Stimulated activated naive CD8-positive, alpha-beta T cell treated with anti-CD3 and anti-CD28 coated beads, Interleukin-15, Interleukin-2, amounts not matched to agents 100 U/mL and 50 U/mL, for 24 hours (primary cell): Measurements from ENCODE around the gene BATF.
A peak's percentile ranks its signal among the peaks of the same experiment; 100 is the strongest.

ENCODE experiments used
- ATAC-seq: fragments of 150-1000 bp; cut with Tn5 transposase; one replicate; pipeline ENCODE4 v1.10.0; 2021
- DNase-seq: peaks from one replicate; pipeline ENCODE4 v3.0.0; 2021

BATF gene

GRCh38 chr14:75533791-75534555 is 11.7 kb downstream of the BATF start:
- ATAC-seq = no peak
- DNase-seq = no peak

- DNase-seq (no peak), ATAC-seq (no peak)
These were observed 13.1 kb downstream of the BATF start for GRCh38 chr14:75535164-75535898.

- ATAC-seq = no peak
- no peak for DNase-seq
These were observed 14.8 kb downstream of the BATF start for GRCh38 chr14:75537071-75537470.

- DNase-seq = no peak
- no peak for ATAC-seq
These were observed 16.9 kb downstream of the BATF start for GRCh38 chr14:75539162-75539560.

GRCh38 chr14:75539561-75540478 is 17.6 kb downstream of the BATF start:
- ATAC-seq (peak; percentile 57), DNase-seq (peak; percentile 54)

GRCh38 chr14:75540479-75540851 is 18.2 kb downstream of the BATF start:
- DNase-seq (no peak), ATAC-seq (no peak)

GRCh38 chr14:75542588-75543091 is 20.4 kb downstream of the BATF start:
- DNase-seq = peak; percentile 84
- ATAC-seq = peak; percentile 90

- ATAC-seq (no peak), DNase-seq (no peak)
These were observed 21.0 kb downstream of the BATF start for GRCh38 chr14:75543253-75543652.

GRCh38 chr14:75543786-75544185 is 21.5 kb downstream of the BATF start:
- ATAC-seq (no peak), DNase-seq (no peak)

- no peak for ATAC-seq
- DNase-seq = no peak
These were observed 23.6 kb downstream of the BATF start for GRCh38 chr14:75545907-75546306.

GRCh38 chr14:75547552-75548250 is 25.4 kb downstream of the BATF start:
- no peak for DNase-seq
- no peak for ATAC-seq

GRCh38 chr14:75548544-75548943 is 26.3 kb downstream of the BATF start:
- ATAC-seq (no peak), DNase-seq (no peak)

GRCh38 chr14:75549169-75549568 is 26.9 kb downstream of the BATF start:
- DNase-seq (no peak), ATAC-seq (peak; percentile 79)

GRCh38 chr14:75551021-75551420 is 28.8 kb downstream of the BATF start:
- ATAC-seq (no peak), DNase-seq (no peak)

- ATAC-seq (no peak), DNase-seq (no peak)
These were observed 30.9 kb downstream of the BATF start for GRCh38 chr14:75553157-75553556.

- no peak for ATAC-seq
- no peak for DNase-seq
These were observed 31.6 kb downstream of the BATF start for GRCh38 chr14:75553761-75554364.

- ATAC-seq = no peak
- DNase-seq = no peak
These were observed 32.2 kb downstream of the BATF start for GRCh38 chr14:75554482-75554881.

GRCh38 chr14:75558440-75558839 is 36.2 kb downstream of the BATF start:
- DNase-seq = no peak
- ATAC-seq = no peak

GRCh38 chr14:75559045-75559444 is 36.8 kb downstream of the BATF start:
- DNase-seq (no peak), ATAC-seq (no peak)

- ATAC-seq = peak; percentile 79
- peak; percentile 72 for DNase-seq
These were observed 37.4 kb downstream of the BATF start for GRCh38 chr14:75559451-75560222.

GRCh38 chr14:75561013-75561432 is 38.8 kb downstream of the BATF start:
- ATAC-seq (no peak), DNase-seq (peak; percentile 72)
